Ovary (tissue), 3 donors: ENCODE data around the gene SHISA6.

Experiments used
- EP300 ChIP-seq: sonication (generic); formaldehyde crosslinking; IDR thresholded peaks from one replicate; pipeline ENCODE4 v1.6.1; 2017; ENCODE audit warnings: antibody characterized with exemption
- TF ChIP-seq, protein P1 (sequence below), 3 donors: fragments of 450-650 bp in 2 of 3; fragments of 200-600 bp in 1 of 3; IDR thresholded peaks; one replicate each; pipeline versions ENCODE4 v1.5.1 to v1.8.0; 2016 to 2022; ENCODE audit warnings: antibody characterized with exemption in 3 of 3, mild to moderate bottlenecking in 1 of 3
- donor health status: DM: no; HTN: no; CAD: no.

DNA sequence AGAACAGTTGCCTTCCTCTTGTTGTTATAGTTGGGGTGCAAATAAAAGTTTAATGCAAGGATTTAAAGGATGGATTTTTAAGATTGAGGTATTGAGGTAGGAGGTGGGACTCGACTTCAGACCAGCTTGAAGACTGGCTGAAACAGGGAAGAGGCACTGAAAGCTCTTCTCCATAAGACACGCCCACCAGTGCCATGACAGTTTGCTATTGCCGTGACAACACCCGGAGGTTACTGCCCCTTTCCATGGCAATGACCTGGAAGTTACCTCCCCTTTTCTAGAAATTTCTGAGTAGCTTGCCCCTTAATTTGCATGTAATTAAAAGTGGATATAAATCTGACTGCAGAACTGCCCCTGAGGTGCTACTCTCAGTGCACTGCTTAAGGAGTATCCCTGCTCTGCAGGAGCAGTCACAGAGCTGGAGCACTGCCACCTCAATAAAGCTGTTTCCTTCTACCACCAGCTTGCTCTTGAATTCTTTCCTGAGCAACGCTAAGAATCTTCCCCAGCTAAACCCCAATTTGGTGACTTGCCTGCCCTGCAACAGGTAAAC is 122.6 kb downstream of the SHISA6 start:
- TF ChIP-seq, protein P1, sequence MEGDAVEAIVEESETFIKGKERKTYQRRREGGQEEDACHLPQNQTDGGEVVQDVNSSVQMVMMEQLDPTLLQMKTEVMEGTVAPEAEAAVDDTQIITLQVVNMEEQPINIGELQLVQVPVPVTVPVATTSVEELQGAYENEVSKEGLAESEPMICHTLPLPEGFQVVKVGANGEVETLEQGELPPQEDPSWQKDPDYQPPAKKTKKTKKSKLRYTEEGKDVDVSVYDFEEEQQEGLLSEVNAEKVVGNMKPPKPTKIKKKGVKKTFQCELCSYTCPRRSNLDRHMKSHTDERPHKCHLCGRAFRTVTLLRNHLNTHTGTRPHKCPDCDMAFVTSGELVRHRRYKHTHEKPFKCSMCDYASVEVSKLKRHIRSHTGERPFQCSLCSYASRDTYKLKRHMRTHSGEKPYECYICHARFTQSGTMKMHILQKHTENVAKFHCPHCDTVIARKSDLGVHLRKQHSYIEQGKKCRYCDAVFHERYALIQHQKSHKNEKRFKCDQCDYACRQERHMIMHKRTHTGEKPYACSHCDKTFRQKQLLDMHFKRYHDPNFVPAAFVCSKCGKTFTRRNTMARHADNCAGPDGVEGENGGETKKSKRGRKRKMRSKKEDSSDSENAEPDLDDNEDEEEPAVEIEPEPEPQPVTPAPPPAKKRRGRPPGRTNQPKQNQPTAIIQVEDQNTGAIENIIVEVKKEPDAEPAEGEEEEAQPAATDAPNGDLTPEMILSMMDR (IDR thresholded peaks at IDR 0.05) = no peak
- TF ChIP-seq EP300 = no peak
